GM03348 (cell line): Measurements from ENCODE around the gene TUT7.
"Not testable (repeated sequence)": the region's sequence is repeated elsewhere in the genome, so short reads cannot be mapped to it uniquely, and the experiment has no call there.

Source experiments
- DNase-seq: peaks from one replicate; pipeline ENCODE4 v3.0.0; 2012; ENCODE audit warnings: low spot score

The TUT7 gene

DNA sequence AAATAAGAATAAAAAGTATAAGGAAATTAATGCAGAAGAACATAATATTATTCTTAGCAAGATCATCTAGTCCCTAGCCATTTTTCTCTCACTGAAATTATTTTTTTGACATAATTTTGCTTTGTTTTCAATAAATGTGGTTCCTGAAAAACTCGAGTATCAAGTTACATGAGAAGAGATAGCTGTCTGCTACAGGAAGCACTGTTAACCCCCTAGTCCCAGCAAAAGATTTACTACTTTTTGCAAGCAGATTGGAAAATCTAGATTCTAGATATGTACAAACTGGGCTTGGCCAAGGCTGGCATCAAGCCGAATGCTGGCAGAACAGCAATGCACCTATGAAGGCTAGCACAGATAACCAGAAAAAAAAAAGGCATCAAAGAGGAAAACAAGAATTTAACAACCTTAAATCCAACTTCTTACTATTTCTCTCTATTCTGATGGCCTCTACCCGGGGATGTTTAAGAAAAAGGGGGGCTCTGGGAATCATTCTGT is 49.9 kb downstream of the TUT7 start:
- DNase-seq: no peak

DNA sequence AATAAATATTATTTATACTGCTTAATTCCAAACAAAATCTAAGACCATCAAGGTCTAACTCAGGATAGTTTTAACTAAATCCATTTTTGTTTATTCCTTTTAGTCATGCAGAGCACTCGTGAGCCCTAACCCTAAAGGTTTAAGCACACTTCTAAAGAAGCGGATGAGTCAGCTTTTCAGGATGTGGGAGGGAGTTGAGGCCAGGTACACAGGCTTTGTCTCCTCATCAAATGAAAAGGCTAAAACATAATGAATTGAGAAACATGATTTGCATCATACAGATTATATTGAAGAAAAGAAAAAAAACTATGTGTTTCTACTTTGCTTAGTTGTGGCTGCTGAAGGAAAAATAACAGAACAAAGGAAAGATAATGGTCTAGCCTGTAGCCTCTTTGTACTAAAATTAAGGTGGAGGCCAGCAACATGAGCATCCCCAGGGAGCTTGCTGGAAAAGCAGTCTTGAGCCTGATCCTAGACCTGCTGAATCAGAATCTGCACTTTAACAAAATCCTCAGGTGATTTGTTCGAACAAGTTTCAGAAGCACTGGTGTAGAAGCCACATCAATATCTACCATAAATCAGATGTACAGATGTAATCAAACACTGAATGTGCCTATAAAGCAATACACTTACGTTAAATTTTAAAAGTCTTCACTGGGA is 50.8 kb downstream of the TUT7 start:
- DNase-seq: no peak

DNA sequence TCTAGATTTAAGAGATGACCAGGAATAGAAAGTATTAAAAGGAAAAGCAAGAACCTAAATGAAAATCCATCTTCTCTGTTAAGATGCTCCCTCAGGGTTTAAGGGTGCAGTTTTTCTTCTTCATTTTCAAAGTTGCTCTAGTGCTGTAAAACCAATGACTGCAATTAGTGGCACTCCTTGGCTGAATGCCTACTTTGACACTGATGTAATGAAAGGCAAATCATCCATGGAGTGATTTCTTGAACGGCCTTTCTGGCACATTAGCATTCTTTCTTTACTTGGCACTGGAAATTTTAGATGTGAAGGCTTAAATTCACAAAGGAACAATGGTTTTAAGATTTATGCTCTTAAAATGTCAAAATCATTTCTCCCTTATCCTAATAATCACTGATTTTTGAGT is 52.5 kb downstream of the TUT7 start:
- DNase-seq: no peak

DNA sequence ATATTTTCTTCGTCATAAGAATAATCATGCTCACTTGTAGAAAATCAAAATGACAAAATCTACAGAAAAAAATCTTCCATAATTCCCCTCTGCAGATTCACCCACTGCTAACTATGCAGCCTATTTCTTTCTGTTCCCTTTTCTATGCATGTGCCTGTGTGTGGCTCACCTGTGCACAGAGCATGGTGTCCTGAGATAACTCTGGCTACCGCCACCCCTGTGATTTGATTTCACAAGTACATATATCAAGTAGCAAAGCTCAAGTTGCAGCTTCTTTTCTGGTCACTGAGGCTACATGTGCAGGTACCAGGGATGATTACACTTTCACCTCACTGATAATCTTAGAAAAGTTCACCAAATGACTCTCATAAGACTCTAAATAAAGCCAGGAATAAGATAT is 53.5 kb downstream of the TUT7 start:
- no peak for DNase-seq

DNA sequence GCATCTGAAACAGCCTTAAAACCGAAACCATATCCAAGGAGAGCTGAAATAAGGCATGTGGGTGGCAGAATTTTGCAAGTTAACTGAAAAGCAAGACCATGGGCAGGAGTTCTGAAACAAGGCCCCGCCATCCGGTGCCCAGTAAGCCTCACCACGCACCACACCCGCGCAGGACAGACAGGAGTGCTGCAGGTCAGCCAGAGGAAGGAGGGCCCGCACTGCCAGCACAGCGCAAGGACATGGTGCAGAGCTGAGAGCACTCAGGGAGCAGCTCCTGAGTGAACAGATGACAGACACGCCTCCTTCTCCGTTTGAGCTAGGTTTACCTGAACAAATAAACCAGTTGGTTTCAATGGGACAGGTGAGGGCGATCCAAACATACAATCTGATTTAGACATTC is 55.3 kb downstream of the TUT7 start:
- no peak for DNase-seq

DNA sequence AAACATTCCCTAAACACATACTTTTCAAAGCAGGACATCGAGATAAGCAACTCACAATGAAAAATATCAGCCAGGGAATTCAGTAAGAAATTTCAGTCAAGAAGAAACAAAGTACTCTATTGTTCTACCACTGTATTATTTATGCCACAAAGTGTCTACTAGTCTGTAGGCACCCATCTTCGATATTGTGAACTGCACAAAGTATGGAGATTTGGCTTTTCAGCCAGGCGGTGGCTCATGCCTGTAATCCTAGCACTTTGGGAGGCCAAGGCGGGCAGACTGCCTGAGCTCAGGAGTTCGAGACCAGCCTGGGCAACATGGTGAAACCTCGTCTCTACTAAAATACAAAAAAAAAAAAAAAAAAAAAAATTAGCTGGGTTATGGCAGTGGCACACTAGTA is 63.9 kb downstream of the TUT7 start:
- not testable (repeated sequence) for DNase-seq

DNA sequence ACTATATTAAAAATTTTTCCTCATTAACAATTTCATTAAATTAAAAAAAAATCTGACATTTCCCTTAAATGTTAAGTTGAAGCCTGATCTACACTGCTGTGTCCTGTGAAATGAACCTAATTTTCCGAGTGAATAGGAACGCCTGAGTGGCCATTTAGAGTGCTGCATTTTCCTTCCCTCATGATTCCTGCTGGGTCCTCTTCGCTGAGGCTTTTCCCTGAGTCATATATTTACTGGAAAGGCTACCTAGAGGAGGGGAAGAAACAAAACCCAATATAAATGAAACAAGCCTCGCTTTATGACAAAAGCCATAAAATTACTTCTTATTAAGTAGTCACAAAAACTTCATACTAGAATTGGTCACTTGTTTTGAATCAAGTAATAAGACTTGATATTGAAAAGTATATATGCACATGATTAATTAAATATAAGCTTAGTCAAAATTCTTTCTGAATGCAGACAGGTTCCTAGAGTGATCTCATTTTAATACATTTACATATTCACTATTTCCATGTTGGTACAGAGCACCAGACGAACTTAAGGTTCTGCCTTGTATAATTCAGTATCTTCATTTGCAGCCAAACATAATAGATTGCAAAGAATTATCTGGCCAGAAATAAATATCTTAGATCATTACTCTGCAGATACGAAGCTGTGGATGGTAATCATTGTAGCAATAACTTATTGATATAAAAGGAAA is 65.6 kb downstream of the TUT7 start:
- no peak for DNase-seq

DNA sequence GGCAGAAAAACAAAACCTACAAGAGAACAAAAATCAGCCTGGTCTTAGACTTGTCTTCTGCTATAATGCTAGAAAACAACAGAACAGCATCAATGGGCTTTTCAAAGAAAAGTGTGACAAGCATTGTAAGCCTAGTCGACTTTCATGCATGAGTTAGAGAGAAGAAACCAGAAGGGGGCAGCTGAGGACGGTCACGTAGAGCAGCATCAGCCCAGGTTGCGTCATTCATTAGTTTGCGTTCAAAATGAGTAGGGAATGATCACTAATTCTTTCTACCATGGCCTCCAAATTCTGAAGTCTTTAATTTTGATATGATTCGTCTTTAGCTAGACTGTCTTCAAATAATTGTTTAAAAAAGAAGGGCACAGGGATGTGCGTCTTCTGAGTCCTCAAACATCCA is 67.2 kb downstream of the TUT7 start:
- DNase-seq: peak; percentile 19

DNA sequence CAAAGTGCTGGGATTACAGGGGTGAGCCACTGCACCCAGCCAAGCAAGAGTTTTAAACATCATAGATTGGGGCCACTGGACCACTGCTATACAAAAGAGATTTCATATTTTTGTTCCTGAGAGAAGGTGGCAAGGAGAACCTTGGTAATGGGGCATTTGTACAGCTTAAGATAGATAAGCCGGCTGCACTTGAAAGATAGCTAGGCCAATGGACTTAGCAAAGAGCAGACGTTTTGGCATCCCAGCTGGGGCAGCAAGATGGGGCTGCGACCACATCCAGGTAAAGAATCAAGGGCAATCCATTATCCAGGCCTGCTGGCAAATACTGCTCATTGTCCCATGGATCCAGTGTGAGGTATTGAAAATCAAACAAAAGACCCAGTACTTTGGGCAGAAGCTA is 67.9 kb downstream of the TUT7 start:
- DNase-seq: no peak

DNA sequence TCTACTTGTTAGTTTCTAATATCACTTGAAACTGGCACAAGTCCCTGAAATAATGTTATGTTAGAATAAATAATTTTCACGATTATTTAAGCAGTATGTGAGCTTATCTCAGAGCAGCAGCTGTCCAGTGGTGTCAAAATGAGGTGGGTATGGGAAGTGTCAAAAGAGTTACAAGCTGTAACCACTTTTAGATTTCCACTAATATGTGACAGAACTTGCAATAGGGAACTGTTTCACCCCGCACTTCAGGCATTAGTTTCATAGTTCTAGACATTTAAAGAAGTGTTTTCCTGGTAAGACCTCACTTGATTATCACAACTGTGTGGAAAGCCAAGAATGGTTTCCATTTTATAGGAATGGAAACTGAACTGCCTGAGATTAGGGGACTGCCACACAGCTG is 68.9 kb downstream of the TUT7 start:
- no peak for DNase-seq

DNA sequence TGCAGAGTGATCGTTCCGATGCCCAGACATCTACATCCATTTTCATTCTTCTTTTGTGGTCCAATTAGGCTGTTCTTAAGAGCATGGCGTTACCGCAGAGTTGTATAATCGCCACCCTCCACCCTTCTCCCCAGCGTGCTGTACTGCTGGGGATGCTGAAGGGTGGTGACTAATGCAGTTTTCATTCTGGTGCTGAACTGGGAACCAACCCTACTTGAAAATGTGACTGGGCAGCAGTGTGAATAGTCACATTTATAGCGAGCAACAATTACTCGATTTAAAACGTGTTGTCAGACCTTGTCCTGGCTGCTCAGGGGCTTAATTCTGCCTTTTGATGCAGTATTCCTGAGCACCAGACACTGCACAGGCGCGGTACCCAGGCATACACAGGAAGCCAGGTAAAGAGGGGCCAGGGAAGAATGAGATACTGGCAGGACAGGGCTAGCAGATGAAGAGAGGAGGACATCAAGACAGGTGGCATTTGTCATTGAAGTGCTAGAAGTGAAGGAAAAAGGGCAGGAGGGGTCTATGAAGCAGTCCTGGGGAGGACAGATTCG is 71.2 kb downstream of the TUT7 start:
- DNase-seq: peak; percentile 88

DNA sequence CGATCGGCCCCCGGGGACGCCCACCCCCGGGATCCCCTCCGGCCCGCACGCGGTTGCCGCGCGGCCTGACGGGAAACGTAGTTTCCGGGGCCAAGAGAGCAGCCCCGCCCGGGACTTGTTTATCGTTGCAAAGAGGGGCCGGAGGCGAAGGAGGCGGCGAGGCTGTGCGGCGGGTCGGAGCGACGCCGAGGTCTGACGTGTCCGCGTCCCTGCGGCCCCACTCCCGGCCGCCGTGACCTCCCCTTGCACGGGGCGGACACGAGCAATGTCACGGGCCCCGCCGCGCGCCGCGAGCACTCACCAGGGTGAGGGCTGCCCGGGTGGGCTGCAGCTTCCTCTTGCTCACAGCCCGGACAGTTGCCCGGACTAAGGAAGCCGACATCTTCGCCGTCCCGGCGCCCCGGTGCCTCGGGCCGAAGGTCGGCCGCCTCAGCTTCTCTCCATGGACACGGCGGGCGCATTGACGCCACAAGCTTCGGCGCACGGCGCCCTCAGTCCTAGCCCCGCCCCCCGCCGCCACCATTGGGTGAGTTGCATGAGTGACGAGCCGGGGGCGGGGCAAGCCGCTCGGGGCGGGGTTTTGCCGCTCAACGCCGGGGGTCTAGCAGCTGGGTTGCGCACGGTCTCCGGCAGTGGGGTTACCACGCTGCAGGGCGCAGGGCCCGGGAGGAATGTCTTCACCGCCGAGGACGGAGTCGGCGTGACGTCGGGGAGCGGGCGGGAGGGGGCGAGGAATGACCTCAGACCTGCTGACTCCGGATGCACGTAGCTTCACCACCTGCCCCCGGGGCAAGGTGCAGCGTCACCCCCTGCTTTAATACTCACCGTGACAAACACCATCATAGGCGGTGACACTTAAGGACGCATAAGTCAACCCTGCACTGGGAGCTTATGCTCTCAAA is 71.9 kb downstream of the TUT7 start, which contains the start of gene ISCA1:
ISCA1 (minus strand) TSS at position 462 of the 902 bp plus-strand sequence; CDS start at position 382, 80 bp downstream.
- peak; percentile 96 for DNase-seq

DNA sequence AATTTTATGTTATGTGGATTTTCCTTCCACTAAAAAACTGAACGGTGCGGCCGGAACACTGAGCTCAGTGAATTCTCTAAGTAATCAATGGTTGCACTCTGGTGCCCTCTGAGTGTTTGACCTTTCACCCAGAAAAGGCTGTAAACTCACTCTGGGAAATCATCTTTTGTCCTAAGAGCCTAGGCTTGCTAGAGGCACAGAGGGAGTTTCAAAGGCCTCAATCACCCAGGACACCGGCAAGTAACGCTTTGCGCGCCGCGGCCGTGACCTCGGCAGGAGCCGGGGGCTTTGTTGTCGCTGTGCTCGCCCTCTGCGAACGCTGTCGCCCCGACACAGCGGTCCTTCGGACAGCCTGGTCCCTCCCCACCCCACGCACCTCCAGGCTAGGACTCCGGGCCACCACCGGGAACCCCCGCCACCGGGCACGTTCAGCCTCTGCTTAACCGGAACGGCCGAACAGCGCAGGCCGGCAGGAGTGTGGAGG is 72.6 kb downstream of the TUT7 start:
- no peak for DNase-seq

DNA sequence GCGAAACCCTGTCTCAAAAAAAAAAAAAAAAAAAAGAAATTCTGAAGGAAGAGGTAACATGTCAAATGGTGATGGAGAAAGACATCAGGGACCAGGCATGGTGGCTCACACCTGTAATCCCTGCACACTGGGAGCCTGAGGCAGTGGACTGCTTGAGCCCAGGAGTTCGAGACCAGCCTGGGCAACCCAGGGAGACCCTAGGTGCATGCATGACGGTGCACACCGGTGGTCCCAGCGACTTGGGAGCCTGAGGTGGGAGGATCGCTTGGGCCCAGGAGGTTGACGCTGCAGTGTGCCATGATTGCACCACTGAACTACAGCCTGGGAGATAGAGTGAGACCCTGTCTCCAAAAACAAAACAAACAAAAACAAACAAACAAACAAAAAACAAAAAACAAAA is 73.6 kb downstream of the TUT7 start:
- DNase-seq: no peak

DNA sequence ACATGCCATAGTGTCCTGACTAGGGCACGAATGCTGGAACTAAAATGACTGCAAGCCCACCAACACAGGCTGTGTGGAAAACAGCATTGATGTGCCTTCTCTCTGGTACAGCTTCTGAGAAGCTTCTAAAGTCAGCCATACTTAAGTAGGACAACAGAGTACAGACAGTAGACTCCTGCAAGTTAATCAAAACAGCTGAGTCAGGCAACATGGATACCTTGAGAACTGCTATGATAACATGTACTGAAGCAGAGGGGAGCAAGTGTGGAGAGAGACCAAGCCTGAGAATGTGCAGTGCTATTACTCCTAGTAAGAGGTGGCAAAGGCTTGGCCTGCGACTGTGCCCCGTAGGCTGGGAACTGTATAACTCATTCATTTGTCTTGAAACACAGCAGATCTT is 74.4 kb downstream of the TUT7 start:
- DNase-seq: no peak

DNA sequence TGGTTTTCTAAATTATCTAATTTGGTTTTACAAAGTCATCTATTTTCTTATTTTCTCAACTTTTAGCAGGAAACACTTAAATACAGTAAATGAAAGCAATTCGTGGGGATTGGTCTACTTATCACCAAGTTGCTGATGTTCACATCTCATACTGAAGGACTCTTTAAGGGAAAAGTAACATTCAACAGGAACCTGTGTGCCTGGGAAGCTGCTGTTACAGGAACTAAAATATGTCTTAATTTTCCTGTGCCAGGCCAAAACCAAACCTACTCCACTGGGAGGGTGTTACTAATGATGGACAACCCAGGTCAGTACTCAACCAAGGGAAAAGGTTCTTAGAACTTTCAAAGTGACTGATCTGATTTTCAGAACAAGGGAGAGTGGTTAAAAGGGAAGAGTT is 77.1 kb downstream of the TUT7 start:
- DNase-seq: no peak

DNA sequence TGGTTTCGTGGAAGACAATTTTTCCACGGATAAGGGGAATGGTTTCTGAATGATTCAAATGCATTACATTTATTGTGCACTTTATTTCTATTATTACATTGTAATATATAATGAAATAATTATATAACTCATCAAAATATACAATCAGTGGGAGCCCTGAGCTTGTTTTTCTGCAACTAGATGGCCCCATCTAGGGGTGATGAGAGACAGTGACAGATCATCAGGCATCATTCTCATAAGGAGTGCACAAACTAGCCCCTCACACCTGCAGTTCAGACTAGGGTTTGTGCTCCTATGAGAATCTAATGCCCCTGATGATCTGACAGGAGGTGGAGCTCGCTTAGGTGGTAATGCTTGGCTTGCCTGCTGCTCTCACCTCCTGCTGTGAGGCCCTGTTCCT is 78.2 kb downstream of the TUT7 start:
- no peak for DNase-seq

DNA sequence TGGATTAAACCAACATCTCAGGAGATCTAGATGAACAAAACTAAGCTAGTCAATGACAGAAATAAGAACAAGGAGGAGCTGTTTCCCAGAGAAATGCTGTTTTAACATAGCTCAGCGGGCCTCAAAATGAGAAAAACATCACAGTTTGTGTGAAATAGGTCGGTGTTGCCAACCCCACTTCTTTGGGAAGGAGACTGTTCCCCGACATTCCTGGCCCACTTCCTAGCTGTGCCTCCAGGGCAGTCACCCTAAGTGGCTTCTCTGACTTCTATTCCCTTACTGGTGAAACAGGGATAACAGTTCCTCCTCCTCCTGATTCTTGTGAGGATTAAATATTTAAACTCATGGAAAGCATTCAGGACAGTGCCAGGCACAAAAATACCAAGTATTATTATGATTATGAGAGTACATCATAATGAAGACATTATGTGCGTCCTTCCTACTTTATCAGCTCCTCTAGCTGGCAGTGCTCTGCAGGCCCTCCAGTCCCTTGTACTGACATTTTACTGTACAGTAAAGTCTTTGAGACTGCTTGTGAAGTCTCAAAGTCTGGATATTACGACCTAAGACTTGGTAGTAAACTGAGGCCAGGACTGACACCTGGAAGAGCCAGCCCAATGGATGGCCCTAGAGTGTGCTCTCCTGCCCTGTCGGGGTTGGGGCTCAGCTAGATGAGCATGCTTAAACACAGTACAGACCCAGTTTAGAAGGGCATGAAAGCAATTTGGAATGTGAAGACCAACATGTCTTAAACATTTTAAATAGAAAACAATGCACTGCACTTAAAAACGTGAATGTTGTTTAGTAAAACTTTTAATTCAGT is 79.2 kb downstream of the TUT7 start:
- DNase-seq: no peak

DNA sequence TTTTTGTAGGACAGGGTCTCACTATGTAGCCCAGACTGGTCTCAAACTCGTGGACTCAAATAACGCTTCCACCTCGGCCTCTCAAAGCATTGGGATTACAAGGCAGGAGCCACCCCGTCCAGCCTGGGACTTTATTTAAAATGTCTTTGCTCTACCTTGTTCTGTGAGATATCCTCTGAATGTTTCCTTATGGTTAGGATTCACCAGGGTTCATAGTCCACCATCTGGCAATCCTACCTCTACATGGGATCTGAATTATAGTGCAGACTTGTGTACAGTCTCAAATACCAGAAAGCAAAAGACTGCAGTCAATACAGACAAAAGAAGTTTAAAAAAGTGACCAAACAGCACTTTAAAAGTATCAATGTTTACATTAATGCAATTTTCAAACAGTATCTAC is 82.0 kb downstream of the TUT7 start:
- no peak for DNase-seq

DNA sequence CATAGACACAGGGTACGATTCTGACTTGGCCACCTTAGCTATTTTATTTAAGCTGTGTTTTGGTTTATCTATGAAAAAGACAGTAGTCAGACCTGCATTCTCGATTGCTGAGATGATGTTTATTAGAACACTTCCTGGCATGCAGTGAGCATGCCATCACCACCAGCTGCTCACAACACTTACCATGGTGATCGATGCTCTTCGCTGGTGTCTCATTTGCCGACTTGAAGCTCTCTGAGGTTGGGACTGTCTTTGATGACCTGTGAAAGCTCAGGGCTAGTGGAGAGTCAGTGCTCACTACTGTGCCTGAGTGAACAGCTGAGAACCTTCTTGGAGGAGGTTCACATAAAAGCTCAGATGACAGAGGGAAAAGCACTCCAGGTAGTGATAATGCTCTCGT is 90.3 kb downstream of the TUT7 start:
- DNase-seq: no peak

DNA sequence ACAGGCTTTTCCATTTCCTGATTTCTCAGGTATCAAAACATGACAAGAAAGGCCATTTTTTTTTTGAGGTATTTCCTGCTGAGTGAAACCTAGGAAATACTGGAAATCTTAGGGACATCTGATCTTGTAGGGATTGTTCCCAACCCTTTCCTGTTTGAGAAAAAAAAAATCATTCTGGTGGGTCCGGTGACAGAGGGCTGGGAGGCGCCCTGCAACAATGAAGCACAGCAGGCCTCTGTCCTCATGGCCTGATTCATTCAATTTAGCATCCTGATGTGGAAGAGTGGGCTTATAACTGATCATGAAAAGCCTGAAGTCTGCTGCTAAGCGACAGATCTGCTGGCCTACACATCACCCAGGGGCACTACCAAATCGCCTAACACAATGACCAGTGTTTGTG is 91.7 kb downstream of the TUT7 start:
- no peak for DNase-seq
